Measurements from ENCODE around the gene TEX261.

TEX261 gene

DNA sequence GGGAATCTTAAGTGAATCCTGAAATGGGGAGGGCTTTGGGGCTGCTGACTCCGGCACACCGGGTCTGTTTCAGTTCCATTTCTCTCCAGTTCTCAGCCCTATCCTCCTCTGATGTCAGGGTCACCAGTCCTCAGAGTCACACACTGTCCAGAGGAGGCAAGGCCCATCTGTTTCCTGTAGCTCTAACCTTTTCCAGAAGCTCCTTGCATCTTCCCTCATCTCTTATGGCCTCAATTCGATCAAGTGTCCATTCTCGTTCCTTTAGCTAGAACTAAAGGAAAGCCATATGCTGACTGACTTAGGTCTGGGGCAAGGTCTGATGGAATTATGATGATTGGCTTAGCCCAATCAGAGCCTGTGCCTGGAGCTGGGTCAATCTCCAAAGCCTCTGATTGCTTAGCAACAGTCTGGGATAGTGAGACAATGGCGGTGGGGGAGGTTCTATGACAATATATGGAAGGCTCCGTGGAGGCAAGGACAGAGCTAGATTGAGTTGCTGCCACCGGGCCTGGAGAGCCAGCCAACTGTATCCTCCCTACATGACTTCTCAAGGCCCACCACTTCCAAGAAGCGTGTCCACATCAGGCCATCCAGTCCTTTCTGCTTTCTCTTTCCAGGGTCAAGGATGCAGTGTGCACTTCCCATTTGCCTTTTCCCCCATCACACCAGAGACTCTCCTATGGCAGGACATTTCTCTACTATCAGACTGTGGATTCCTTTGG, 11.0 kb downstream of the TEX261 start:
- in situ Hi-C loops (cut with HindIII; ENCODE audit: low sequenced_read_pairs) = no loop called here

DNA sequence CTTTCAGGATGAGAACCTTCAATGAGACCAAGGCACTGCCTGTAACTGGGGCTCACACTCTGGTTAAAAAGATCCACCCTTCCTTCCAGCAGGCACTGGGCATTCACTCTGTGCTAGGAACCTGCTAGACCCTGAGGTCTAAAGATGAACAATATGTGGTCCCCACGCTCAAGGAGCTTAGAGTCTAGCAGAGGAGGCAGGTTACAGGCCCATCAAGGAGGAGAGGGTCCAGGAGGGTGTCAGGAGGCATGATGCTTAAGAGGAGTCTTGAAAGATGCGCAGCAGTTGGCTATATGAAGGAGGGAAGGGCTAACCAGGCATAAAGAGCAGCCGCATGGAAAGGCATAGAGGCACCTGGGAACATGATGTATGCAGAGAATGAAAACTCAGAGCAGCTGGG, 11.7 kb downstream of the TEX261 start:
- in situ Hi-C loops (cut with HindIII; ENCODE audit: low sequenced_read_pairs) = no loop called here

DNA sequence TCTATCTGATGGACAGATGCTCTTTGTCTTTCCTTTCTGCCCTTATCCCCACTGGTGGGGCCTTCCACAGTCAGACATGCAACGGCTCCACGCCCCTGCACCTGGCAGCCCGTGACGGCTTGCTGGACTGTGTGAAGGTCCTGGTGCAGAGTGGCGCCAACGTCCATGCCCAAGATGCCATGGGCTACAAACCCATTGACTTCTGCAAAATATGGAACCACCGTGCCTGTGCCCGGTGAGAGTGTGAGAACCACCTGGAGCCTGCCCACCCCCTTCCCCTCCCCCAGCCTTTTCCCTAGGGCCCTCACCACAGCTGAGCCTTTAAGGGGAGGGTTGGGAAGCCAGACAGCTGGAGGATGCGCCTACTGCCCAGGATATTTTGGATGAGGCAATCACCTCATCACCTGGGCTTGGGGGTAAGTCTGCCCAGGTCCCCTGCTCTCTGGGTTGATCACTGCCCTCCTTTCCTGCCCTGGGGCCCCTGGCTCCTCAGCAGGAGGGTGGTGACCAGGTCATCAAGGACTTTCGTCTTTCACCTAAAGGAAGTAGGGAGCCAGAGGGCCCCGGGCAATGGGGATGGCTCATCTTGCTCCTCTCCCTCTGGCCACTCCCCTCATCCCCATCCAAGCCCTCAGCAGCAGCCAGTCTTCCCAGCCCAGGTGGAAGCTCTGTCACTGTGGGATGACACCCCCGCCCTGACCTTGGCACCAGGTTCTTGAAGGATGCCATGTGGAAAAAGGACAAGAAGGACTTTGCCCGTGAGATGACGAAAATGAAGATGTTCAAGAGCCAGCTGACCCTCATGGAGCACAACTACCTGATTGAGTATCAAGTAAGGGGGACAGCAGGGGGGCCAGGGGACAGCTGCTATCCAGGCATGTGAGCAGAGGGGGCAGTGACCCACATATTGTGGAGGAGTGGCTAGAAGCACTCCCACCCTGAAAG, 12.5 kb downstream of the TEX261 start:
- in situ Hi-C loops (cut with HindIII; ENCODE audit: low sequenced_read_pairs) = no loop called here

DNA sequence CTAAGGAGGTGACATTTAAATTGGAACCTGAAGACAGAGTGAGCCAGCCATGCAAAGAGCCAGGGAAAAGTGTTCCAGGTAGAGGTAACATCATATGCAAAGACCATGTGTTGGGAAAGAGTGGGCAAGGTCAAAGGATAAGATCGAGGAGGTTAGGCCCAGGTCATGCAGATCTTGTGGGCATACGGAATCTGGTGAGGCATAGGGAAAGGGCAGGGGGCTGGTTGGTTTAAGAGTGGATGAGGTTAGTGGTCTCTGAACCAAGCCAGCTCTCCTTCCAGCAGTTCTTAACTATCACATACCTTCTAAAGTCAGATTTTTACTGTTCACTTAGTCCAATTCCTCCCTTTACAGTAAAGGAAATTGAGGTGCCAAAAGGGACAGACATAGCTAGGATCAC, 13.3 kb downstream of the TEX261 start:
- in situ Hi-C loops (cut with HindIII; ENCODE audit: low sequenced_read_pairs) = no loop called here

DNA sequence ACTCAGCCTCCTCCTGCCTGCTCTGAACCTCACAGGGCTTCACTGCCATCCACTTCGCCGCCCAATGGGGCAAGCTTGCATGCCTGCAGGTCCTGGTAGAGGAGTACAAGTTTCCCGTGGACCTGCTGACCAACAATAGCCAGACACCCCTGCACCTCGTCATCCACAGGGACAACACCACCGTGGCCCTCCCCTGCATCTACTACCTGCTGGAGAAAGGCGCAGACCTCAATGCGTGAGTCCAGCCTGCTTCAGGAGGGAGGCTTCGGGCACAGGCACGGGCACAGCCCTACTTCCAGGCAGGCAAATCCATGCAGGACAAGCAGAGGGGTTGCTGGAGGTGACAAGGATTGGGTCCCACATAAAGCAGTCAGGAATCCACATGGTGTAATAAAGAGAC, 15.0 kb downstream of the TEX261 start:
- in situ Hi-C loops (cut with HindIII; ENCODE audit: low sequenced_read_pairs) = no loop called here

DNA sequence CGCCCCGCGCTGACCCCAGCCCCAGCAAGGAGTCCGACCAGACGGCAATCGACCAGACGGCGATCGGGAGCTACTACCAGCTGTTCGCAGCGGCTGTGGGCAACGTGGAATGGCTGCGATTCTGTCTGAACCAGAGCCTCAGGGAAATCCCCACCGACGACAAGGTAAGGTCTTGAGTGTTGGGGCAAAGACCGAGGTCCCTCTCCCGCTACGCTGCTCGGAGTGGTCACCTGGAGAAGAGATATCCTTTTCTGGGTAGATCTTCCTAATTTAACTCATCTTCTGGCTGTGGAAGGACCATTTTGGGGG, 15.5 kb downstream of the TEX261 start:
- in situ Hi-C loops (cut with HindIII; ENCODE audit: low sequenced_read_pairs) = no loop called here

DNA sequence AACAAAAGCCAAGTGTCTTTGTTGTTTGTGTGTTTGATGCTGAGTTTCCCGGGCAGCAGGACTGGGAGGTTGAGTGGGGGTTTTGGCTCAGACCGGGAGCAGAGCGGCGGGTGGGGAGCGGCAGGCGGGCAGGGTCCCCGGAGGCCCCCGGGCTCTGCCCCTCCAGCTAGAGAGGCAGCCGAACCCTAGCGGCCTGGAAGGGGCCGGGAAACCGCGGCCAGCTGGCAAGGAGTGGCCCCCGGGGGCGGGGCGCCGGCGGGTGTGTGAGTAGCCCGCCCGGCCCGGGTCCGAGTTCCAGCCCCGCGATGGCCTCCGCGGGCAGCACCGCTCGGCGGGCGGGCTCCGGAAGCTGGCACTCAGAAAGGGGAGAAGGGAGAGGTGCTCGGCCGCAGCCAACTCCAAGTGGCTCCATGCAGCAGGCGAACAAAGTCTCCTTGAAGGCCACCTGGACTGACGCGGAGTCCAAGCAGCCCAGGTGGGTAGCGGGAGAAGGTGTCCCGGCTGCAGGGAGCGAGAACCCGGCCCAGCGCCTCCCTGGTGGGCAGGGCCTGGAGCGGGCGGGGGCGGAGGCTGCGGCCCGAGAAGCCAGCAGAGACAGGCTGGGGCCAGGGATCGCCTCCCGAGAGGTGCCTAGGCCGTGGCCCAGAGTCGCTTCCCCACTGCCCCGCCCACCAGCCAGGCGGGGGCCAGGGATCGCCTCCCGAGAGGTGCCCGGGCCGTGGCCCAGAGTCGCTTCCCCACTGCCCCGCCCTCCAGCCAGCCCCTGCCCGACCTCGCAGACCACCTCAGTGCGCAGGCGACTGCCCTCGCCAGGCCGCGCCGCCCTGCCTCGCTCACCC, 16.1 kb downstream of the TEX261 start, which contains the start of gene ANKRD53:
Gene ANKRD53 (plus strand): TSS at position 290 of the 839 bp plus-strand sequence. CDS start 16 bp downstream, at position 306.
- in situ Hi-C loops (cut with HindIII; ENCODE audit: low sequenced_read_pairs) = no loop called here

DNA sequence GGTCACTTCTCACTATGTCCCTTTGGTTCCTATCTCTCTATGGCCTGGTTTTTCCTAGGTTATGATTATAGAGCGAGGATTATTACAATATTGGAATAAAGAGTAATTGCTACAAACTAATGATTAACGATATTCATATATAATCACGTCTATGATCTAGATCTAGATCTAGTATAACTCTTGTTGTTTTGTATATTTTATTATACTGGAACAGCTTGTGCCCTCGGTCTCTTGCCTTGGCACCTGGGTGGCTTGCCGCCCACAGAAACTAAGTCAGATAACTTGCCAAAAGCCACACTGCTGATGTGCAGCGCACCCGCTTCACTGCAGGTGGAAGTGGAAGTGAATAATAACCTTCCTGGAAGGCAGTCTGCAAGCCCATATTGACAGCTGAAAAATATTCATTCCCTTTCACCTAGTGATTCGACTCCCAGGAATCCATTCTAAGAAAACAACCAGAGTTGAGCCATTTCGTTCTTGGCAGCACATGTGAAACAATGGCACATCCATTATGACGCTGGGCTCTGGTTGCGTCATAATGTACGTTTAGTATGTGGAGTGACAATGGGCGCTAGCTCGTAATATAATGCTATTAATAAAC, 17.0 kb downstream of the TEX261 start:
- in situ Hi-C loops (cut with HindIII; ENCODE audit: low sequenced_read_pairs) = no loop called here

DNA sequence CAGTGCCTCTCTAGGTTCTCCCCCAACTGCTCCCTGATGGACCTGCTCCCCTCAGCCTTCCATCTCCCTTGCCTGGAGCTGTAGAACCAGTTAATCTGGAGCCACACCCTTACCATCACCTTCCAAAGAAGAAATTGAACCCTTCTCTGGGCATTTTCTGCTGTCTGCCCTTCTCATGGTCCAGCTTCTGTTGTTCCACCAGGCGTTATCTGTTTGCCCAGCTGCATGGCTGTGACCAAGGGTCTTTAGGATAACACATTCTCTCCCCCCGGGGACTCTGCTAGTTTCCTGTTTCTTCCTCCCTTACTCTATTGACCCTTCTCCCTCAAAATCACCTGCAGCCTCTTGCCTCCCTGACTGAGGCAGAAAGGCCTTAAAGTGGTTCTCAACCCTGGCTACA, 19.4 kb downstream of the TEX261 start:
- in situ Hi-C loops (cut with HindIII; ENCODE audit: low sequenced_read_pairs) = no loop called here

DNA sequence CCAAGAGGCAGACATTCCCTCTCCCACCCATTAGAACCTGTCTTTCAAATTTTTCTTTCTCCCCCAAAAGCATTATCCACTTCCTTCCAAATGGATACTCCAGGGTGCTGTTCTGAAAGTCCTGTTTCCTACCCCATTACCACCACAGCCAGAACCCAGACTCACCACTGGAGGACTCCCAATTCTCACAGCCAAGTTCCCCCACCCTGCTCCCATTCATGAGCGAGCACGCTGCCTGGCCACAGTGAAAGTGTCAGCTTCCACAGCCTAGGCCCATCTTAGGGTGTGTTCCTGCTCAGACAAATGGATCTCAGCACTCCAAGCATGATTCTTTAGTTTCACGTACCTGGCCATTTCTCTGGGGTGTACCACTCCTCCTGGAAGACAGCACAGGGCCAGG, 20.1 kb downstream of the TEX261 start:
- in situ Hi-C loops (cut with HindIII; ENCODE audit: low sequenced_read_pairs) = no loop called here

DNA sequence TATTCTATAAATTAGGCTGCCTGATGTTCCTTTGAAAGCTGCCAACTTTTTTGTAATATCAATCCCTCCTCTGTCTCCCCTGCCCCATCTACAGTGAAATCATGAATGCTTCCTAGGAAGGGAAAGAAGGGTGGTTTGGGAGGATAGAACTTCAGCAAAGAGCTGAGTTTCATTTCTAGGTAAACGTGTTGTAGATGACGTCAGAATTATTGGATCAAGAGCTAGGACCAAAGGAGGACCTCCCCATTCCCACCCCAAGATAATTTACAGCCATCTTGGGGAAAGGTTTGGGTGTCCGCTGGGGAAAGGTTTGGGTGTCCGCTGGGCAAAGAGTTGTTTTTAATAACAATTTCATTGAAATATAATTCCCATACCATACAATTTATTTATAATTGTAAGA, 27.5 kb downstream of the TEX261 start:
- in situ Hi-C loops (cut with HindIII; ENCODE audit: low sequenced_read_pairs) = no loop called here

DNA sequence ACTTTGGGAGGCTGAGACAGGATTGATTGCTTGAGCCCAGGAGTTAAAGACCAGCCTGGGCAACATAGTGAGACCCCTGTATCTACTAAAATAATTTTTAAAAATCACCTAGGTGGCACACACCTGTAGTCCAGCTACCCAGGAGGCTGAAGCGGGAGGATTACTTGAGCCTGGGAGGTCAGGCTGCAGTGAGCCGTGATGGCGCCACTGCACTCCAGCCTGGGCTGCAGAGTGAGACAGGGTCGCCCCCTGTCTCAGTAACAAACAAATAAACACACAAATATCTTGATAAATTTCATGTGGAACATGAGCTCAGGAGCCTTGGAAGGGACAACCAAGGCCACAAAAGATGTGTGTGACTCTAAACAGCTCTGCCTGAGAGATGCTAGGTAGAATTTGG, 28.0 kb downstream of the TEX261 start:
- in situ Hi-C loops (cut with HindIII; ENCODE audit: low sequenced_read_pairs) = no loop called here

DNA sequence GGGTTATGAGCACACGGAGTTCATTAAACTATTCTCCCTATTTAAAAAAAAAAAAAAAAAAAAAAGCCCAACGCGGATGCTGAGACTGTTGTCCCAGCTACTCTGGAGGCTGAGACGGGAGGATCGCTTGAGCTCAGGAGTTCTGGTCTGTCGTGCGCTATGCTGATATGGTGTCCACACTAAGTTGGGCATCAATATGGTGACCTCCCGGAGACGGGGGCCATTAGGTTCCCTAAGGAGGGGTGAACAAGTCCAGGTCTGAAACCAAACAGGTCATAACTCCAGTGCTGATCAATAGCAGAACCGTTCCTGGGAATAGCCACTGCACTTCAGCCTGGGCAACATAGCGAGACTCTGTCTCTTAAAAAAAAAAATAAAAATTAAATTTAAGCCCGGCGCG, 29.2 kb downstream of the TEX261 start:
- in situ Hi-C loops (cut with HindIII; ENCODE audit: low sequenced_read_pairs) = no loop called here

DNA sequence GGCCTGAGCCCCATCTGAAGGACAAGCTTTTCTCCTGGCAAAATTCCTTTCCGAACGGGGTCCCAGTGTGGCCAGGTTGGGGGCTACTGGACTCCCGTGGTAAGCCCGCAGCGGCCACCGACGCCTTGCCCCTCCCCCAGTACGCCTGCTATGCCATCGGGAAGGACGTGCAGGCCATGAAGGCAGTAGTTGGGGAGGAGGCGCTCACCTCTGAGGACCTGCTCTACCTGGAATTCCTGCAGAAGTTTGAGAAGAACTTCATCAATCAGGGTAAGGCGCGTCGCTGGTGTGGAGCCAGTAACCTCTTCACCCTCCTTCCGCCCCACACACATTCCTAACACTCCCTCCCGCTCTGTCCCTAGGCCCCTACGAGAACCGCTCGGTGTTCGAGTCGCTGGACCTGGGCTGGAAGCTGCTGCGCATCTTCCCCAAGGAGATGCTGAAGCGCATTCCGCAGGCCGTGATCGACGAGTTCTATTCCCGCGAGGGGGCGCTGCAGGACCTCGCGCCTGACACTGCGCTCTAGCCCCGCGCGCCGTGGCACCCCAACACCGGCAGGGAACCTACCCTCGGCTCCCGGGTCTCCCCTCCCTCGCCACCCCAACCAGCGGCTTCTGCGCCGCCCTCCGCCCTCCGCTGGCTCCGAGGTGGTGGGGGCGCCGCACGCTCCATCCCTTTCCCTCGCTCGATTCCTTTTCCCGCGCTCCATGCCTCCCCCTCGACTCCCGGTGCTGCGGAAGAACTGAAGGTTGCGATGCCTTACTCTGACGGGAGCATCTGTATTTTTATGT, 29.9 kb downstream of the TEX261 start:
- in situ Hi-C loops (cut with HindIII; ENCODE audit: low sequenced_read_pairs) = no loop called here

DNA sequence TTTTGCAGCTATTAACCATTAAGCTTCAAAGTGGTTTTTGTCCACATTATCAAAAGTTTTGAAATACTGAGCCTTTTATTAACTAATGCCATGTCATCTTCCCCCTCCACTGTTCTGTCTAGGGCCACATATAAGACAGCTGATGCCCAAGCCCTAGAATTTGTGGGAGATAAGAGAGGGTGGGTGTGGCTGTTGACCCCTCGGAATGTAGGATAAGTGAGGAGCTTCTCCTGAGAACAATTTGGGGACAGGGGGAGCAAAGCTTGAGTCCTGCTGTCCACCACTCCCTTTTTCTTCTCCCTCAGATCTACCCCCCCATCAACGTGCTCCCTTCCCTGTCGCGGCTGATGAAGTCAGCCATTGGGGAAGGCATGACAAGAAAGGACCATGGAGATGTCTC, 30.5 kb downstream of the TEX261 start:
- in situ Hi-C loops (cut with HindIII; ENCODE audit: low sequenced_read_pairs) = no loop called here

DNA sequence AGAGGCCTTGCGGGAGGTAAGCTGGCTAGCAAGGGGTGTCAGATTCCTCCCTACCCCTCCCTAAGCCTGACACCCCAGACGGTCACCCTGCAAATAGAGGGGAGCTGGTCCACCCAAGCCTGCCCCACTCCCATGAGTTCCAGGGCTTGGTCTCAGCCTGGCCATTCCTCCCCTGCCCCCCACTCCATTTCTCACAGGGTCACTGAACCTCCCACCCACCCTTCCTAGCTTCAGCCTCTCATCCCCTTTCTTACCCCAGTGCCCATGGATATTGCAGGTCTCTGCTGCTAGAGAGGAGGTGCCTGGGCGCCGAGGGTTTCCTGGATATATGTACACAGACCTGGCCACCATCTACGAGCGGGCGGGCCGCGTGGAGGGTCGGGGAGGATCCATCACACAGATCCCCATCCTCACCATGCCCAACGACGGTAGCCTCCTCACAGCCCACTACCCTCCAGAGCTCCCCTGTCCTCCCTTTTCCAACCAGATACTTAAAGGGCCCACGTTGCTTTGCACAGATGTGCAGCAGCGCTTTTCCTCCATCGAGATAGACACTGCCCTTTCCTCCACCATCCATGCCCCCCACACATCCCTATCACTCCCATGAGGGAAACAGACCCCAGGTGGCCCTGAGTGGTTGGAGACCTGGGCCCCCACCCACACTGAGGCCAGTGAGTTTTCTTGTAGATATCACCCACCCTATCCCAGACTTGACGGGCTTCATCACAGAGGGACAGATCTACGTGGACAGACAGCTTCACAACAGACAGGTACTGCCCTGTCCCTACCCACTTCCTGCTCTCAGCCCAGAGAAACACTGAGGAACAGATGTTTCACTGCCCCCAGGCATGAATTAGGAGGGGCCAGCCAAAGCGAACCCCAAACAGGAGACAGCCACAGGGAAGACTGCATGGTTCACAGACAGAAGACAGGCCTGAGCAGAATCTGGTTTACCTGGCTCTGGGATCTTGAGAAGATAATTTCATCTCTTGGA, 31.5 kb downstream of the TEX261 start:
- in situ Hi-C loops (cut with HindIII; ENCODE audit: low sequenced_read_pairs) = no loop called here

DNA sequence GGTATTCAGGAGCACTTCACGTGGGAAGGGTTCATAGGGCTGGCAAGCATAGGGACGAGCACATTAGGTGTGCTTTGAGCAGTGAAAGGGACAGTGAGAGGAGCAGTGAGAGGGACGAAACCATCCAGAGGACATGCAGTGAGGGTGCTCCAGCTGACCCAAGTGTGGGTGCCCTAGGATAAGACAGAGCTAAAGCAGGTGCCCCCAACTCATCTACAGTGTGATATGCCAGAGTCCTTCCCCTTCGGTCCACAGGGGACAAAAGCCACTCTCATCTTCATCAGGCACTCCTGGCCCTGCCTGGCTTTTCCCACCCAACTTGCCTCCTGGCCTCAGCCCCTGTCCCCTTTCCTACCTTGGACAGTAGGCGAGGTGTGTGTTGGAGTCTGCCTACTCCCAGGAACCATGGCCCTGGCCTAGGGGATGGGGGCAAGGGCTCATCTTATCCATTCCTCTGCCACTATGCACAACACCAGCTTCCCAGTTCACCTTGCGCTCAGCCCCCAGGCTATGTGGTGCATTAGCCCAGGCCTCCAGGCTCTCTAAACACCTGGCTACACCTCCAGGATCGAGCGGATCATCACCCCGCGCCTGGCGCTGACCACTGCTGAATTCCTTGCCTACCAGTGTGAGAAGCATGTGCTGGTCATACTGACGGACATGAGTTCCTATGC, 32.3 kb downstream of the TEX261 start:
- in situ Hi-C loops (cut with HindIII; ENCODE audit: low sequenced_read_pairs) = no loop called here

DNA sequence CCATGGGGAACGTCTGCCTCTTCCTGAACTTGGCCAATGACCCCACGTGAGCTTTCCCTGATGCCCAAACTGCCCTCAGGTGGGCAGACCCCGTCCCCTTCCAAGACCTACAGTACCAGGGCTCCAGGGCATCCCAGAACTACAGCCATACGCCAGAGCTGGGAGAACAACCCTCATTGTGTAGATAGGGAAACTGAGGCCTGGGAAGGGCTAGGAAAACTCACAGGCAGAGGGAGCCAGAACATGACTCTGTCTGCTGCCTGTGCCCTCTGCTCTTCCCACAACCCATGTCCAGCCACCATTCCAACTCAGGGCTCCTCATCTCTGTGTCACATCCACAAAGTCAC, 33.1 kb downstream of the TEX261 start:
- in situ Hi-C loops (cut with HindIII; ENCODE audit: low sequenced_read_pairs) = no loop called here

All from DLD1 (cell line).